Fibroblast of mammary gland (primary cell): ENCODE measurements around the gene PRKCH.

Source experiments
- DNase-seq: peaks from one replicate; pipeline ENCODE4 v3.0.0-alpha.2; 2010; ENCODE audit warnings: low read depth
- H3K4me3 ChIP-seq: 2 replicates; pipeline ENCODE4 v1.5.1; 2011; ENCODE audit warnings: low read depth, mild to moderate bottlenecking, low read length, moderate library complexity; ENCODE audit not compliant: control insufficient read depth
- TF ChIP-seq, protein P1 (sequence below): conservative IDR thresholded peaks from 2 replicates; pipeline ENCODE4 v1.5.1; 2011; ENCODE audit warnings: low read depth, low read length, inconsistent platforms; ENCODE audit not compliant: control insufficient read depth, insufficient read depth

PRKCH gene

GRCh38 chr14:61486930-61487495, 165.6 kb downstream of the PRKCH start:
- H3K4me3 ChIP-seq = no peak overlapping the region
- TF ChIP-seq, protein P1, sequence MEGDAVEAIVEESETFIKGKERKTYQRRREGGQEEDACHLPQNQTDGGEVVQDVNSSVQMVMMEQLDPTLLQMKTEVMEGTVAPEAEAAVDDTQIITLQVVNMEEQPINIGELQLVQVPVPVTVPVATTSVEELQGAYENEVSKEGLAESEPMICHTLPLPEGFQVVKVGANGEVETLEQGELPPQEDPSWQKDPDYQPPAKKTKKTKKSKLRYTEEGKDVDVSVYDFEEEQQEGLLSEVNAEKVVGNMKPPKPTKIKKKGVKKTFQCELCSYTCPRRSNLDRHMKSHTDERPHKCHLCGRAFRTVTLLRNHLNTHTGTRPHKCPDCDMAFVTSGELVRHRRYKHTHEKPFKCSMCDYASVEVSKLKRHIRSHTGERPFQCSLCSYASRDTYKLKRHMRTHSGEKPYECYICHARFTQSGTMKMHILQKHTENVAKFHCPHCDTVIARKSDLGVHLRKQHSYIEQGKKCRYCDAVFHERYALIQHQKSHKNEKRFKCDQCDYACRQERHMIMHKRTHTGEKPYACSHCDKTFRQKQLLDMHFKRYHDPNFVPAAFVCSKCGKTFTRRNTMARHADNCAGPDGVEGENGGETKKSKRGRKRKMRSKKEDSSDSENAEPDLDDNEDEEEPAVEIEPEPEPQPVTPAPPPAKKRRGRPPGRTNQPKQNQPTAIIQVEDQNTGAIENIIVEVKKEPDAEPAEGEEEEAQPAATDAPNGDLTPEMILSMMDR = no peak
- DNase-seq = no peak

DNA sequence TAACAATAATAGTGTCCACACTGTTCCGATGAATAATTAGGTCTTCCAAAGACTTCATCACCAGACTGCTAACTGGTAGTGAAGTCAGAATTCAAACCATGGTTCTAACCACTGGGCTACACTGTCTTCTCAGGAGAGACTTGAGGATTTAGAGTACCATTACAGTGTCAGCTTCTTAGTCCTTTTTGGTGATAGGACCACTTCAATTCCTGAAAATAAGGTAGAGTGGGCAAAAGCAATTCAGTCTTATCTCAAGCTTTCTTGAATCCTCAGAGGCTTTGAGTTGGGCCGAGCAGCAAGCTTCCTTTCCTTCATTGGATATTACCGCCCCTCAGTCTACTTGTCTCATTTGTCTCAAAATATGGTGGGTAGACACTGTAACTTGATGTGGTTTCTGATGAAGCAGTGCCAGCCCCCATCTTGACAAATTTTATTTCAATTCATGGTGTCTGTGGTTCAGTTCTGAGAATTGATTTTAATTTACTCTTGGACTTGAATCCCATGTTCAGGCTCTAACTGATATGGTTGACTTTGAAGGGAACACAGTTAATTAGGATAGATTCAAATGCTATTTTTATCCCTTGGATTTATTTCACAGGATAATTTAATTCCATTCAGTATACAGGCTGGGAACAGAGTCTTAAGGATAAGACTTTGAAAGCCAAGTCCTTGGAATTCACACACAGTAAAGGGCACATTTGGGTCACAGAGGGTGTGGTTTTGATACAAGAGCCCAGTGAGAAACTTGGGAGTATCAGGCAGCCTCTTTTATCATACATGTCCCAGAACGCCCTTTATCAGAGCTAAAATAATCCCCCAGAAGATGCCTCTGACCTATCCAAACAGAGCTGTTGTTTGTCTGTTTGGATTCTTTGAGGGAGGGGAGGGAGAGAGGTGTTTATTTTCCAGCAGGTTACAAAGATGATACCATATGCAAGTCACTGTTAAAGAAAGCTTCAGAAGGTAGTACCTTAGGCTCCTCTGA, 167.3 kb downstream of the PRKCH start:
- TF ChIP-seq, protein P1 = no peak
- DNase-seq = no peak
- no peak overlapping the region for H3K4me3 ChIP-seq

GRCh38 chr14:61489512-61489911, 168.1 kb downstream of the PRKCH start:
- DNase-seq = no peak

GRCh38 chr14:61489932-61490331, 168.6 kb downstream of the PRKCH start:
- no peak for DNase-seq
- TF ChIP-seq, protein P1 = no peak
- H3K4me3 ChIP-seq = no peak overlapping the region

More at GRCh38 chr14:61489512-61489911, 168.1 kb downstream of the PRKCH start:
- H3K4me3 ChIP-seq = no peak overlapping the region
- TF ChIP-seq, protein P1 = no peak

DNA sequence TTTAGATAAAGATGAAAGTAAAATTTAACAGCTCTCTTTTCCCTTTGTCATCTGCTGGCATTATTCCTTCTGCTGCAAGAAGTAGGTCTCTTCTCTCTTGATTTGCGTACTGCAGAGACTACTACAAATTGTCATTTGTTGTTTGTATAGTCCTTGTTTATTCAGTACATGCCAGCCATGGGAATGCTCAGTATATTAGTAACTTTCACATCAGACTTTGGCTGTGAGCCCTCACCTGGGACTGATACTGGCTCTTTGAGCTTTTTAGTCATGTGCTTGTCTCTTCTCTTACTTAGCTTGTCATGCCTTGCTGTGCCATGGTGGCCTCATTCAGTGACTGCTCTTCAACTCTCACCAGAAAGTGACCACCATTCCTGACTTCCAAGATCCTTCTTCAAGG, 169.8 kb downstream of the PRKCH start:
- TF ChIP-seq, protein P1 = no peak
- H3K4me3 ChIP-seq = no peak overlapping the region
- DNase-seq = no peak

DNA sequence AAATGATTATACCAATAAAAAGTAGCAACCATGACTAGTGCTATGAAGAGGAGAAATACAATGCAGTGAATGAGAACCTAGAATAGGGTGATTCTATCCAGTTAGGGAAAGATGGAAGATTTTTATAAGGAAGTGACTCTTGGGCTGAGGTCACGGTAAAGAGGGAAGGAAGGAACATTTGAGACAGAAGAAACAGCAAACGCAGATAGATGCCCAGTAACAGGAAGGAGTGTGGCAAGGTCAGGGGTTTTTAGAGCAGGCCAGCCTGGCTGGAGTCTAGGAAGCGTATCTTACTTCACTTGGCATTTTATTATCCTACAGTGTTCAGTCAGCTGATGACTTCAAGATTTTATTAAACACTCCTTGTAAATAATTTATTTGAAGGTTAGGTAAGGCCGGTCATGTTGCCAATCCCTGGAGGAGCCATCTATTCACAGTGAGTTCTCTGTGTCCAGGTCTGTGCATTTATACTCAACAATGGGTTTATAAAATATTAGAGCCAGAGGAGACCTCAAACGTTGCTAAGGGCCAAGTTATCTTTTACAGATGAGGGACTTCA, 170.6 kb downstream of the PRKCH start:
- H3K4me3 ChIP-seq = no peak overlapping the region
- no peak for DNase-seq
- TF ChIP-seq, protein P1 = no peak
